Liver (tissue), 9 donors: ENCODE measurements around the gene CLGN. TPM values are rescaled to one million over a fixed set of nuclear protein-coding genes. Genes with fewer than 3 reads are reported as not detected.

Experiments used
- DNase-seq: peaks from one replicate; pipeline ENCODE4 v3.0.0-alpha.2; 2017; ENCODE audit warnings: low spot score
- H3K27ac ChIP-seq, 2 donors: one replicate each; pipeline ENCODE4 v1.7.0; 2013; ENCODE audit warnings: inconsistent platforms in 2 of 2, low read length in 2 of 2, control low read depth in 1 of 2, low read depth in 1 of 2, mild to moderate bottlenecking in 1 of 2
- H3K27me3 ChIP-seq, 4 donors: one replicate each; pipeline versions ENCODE4 v1.6.1 to v1.7.0; 2013; ENCODE audit warnings: low read length in 3 of 4, inconsistent platforms in 1 of 4, mild to moderate bottlenecking in 1 of 4, moderate library complexity in 1 of 4; ENCODE audit not compliant: control insufficient read depth in 4 of 4, insufficient read depth in 4 of 4
- H3K36me3 ChIP-seq, 4 donors: one replicate each; pipeline versions ENCODE4 v1.6.1 to v1.7.0; 2013; ENCODE audit warnings: low read length in 3 of 4, mild to moderate bottlenecking in 3 of 4, low read depth in 1 of 4, moderate library complexity in 1 of 4; ENCODE audit not compliant: control insufficient read depth in 4 of 4, insufficient read depth in 3 of 4
- H3K4me1 ChIP-seq, 4 donors: one replicate each; pipeline versions ENCODE4 v1.6.1 to v1.7.0; 2013; ENCODE audit warnings: low read length in 3 of 4, mild to moderate bottlenecking in 3 of 4, moderate library complexity in 1 of 4; ENCODE audit not compliant: control insufficient read depth in 4 of 4, insufficient read depth in 4 of 4
- H3K4me3 ChIP-seq, 3 donors: one replicate each; pipeline versions ENCODE4 v1.6.1 to v1.7.0; 2013; ENCODE audit warnings: low read length in 3 of 3, control low read depth in 1 of 3, low read depth in 1 of 3, mild to moderate bottlenecking in 1 of 3
- H3K9ac ChIP-seq, 2 donors: one replicate each; pipeline ENCODE4 v1.7.0; 2013; ENCODE audit warnings: low read length in 2 of 2, mild to moderate bottlenecking in 2 of 2, moderate library complexity in 2 of 2, control low read depth in 1 of 2, low read depth in 1 of 2
- H3K9me3 ChIP-seq, 4 donors: one replicate each; pipeline versions ENCODE4 v1.6.1 to v1.7.0; 2013; ENCODE audit warnings: low read length in 3 of 4; ENCODE audit not compliant: control insufficient read depth in 4 of 4
- EGR1 ChIP-seq, 2 donors: IDR thresholded peaks; 2 replicates each; pipeline ENCODE4 v1.6.1; 2016 to 2018; ENCODE audit warnings: antibody characterized with exemption in 2 of 2, low read depth in 2 of 2
- FOXA1 ChIP-seq: IDR thresholded peaks from 2 replicates; pipeline ENCODE4 v1.6.1; 2016; ENCODE audit warnings: antibody characterized with exemption
- FOXA2 ChIP-seq: IDR thresholded peaks from 2 replicates; pipeline ENCODE4 v1.6.1; 2016; ENCODE audit warnings: antibody characterized with exemption
- GABPA ChIP-seq, 2 donors: IDR thresholded peaks in 1 of 2; conservative IDR thresholded peaks in 1 of 2; 2 replicates each; pipeline ENCODE4 v1.6.1; 2016; ENCODE audit warnings: antibody characterized with exemption in 2 of 2, mild to moderate bottlenecking in 1 of 2, moderate library complexity in 1 of 2
- HNF4A ChIP-seq, 2 donors: conservative IDR thresholded peaks; 2 replicates each; pipeline ENCODE4 v1.6.1; 2016; ENCODE audit warnings: antibody characterized with exemption in 2 of 2, mild to moderate bottlenecking in 2 of 2
- HNF4G ChIP-seq: IDR thresholded peaks from 2 replicates; pipeline ENCODE4 v1.6.1; 2016; ENCODE audit warnings: antibody characterized with exemption
- JUND ChIP-seq, 2 donors: IDR thresholded peaks; 2 replicates each; pipeline ENCODE4 v1.6.1; 2016; ENCODE audit warnings: antibody characterized with exemption in 2 of 2
- NR2F2 ChIP-seq: IDR thresholded peaks from 2 replicates; pipeline ENCODE4 v1.6.1; 2016; ENCODE audit warnings: antibody characterized with exemption
- SP1 ChIP-seq: IDR thresholded peaks from 2 replicates; pipeline ENCODE4 v1.6.1; 2018; ENCODE audit warnings: antibody characterized with exemption, mild to moderate bottlenecking
- TAF1 ChIP-seq: conservative IDR thresholded peaks from 2 replicates; pipeline ENCODE4 v1.6.1; 2016; ENCODE audit warnings: antibody characterized with exemption, mild to moderate bottlenecking
- YY1 ChIP-seq: IDR thresholded peaks from 2 replicates; pipeline ENCODE4 v1.6.1; 2016; ENCODE audit warnings: antibody characterized with exemption, mild to moderate bottlenecking
- WGBS: extraction: QIAGEN DNeasy Blood & Tissue Kit; methylation state at CpG from one replicate; pipeline ENCODE4 v1.1.7; 2013; 5-methylcytosine and 5-hydroxymethylcytosine counted together
- polyA plus RNA-seq, 2 donors: library from polyadenylated mRNA; stranded (reverse) in 1 of 2; unstranded in 1 of 2; fragments of 200-250 nt in 1 of 2; fragments of >200 nt in 1 of 2; fragmentation: Nextera tagmentation in 1 of 2; extraction: Ambion mirVana in 1 of 2; gene quantifications; one replicate each; pipeline versions ENCODE4 v1.2.1 to v1.2.3, GENCODE V29; 2013 to 2015
- total RNA-seq, 2 donors: library from RNA; depleted of rRNA; stranded (reverse); fragments of >200 nt; gene quantifications; one replicate each; pipeline ENCODE4 v1.2.3, GENCODE V29; 2014
- TF ChIP-seq, protein P1 (sequence below): IDR thresholded peaks from 2 replicates; pipeline ENCODE4 v1.6.1; 2016; ENCODE audit warnings: antibody characterized with exemption
- TF ChIP-seq, protein P2 (sequence below): IDR thresholded peaks from 2 replicates; pipeline ENCODE4 v1.6.1; 2016; ENCODE audit warnings: antibody characterized with exemption
- TF ChIP-seq, protein P3 (sequence below): IDR thresholded peaks from 2 replicates; pipeline ENCODE4 v1.6.1; 2016; ENCODE audit warnings: antibody characterized with exemption, mild to moderate bottlenecking
- TF ChIP-seq, protein P4 (sequence below): fragments of 150-350 bp; IDR thresholded peaks from 2 replicates; pipeline ENCODE4 v1.5.1; 2017; ENCODE audit warnings: improper control_type of control experiment, low read depth, low read length; ENCODE audit not compliant: missing input control
- TF ChIP-seq, protein P5 (sequence below): IDR thresholded peaks from 2 replicates; pipeline ENCODE4 v1.6.1; 2016; ENCODE audit warnings: antibody characterized with exemption
- donor health status: healthy.
- donor health status: healthy.
- donor health status: healthy.
- donor health status: healthy.
- donor health status: healthy.

CLGN gene
- total and polyA plus RNA-seq, 4 donors, result 1.0 to 8.2 (median 5.0) TPM

GRCh38 chr4:140426610-140427105 lies 790 bp downstream of the CLGN start:
- Histone ChIP-seq H3K4me1 (peaks cover 0 to 17% (median 11%) of the 10 kb centered on the region in 4 donors), H3K9ac (peak overlapping the region in 1 of 2 donors; percentile 9), H3K27ac (no peak overlapping the region), H3K4me3 (peak overlapping the region in 2 of 3 donors; percentile 56 to 77), H3K9me3 (no peaks in the 10 kb centered on the region), H3K36me3 (no peaks in the 10 kb centered on the region), H3K27me3 (no peaks in the 10 kb centered on the region)
- TF ChIP-seq HNF4G, result no peak
- no peak for TF ChIP-seq NR2F2
- no peak for TF ChIP-seq GABPA (IDR thresholded peaks at IDR 0.05 in 1 of 2, conservative IDR thresholded peaks at IDR 0.05 in 1 of 2)
- no peak for TF ChIP-seq YY1
- TF ChIP-seq, protein P1, sequence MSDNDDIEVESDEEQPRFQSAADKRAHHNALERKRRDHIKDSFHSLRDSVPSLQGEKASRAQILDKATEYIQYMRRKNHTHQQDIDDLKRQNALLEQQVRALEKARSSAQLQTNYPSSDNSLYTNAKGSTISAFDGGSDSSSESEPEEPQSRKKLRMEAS, result no peak
- TF ChIP-seq FOXA1, result no peak
- no peak for TF ChIP-seq EGR1 (IDR thresholded peaks at IDR 0.05; ENCODE audit: low read depth in 2 of 2)
- TF ChIP-seq, protein P2, sequence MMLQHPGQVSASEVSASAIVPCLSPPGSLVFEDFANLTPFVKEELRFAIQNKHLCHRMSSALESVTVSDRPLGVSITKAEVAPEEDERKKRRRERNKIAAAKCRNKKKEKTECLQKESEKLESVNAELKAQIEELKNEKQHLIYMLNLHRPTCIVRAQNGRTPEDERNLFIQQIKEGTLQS, result no peak
- TF ChIP-seq, protein P3, sequence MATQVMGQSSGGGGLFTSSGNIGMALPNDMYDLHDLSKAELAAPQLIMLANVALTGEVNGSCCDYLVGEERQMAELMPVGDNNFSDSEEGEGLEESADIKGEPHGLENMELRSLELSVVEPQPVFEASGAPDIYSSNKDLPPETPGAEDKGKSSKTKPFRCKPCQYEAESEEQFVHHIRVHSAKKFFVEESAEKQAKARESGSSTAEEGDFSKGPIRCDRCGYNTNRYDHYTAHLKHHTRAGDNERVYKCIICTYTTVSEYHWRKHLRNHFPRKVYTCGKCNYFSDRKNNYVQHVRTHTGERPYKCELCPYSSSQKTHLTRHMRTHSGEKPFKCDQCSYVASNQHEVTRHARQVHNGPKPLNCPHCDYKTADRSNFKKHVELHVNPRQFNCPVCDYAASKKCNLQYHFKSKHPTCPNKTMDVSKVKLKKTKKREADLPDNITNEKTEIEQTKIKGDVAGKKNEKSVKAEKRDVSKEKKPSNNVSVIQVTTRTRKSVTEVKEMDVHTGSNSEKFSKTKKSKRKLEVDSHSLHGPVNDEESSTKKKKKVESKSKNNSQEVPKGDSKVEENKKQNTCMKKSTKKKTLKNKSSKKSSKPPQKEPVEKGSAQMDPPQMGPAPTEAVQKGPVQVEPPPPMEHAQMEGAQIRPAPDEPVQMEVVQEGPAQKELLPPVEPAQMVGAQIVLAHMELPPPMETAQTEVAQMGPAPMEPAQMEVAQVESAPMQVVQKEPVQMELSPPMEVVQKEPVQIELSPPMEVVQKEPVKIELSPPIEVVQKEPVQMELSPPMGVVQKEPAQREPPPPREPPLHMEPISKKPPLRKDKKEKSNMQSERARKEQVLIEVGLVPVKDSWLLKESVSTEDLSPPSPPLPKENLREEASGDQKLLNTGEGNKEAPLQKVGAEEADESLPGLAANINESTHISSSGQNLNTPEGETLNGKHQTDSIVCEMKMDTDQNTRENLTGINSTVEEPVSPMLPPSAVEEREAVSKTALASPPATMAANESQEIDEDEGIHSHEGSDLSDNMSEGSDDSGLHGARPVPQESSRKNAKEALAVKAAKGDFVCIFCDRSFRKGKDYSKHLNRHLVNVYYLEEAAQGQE, result no peak
- WGBS, result 9% methylated on average over 23 of the region's 23 CpGs
- DNase-seq, result no peak

DNA sequence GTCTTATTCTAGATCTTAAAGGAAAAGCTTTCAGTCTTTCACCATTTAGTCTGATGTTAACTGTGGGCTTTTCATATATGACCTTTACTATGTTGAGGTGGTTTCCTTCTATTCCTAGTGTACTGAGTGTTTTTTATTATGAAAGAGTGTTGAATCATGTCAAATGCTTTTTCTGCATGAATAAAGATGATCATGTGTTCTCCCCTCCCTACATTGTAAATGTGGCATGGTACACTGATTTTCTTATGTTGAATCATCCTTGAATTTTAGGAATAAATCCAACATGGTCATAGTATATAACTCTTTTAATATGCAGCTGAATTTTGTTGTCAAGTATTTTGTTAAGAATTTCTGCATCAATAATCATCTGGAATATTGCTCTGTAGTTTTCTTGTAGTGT lies 4.3 kb downstream of the CLGN start:
- Histone ChIP-seq H3K9me3 (no peaks in the 10 kb centered on the region), H3K4me3 (no peak overlapping the region), H3K27ac (no peak overlapping the region), H3K36me3 (no peaks in the 10 kb centered on the region), H3K27me3 (no peaks in the 10 kb centered on the region), H3K9ac (no peak overlapping the region), H3K4me1 (peaks cover 0 to 17% (median 11%) of the 10 kb centered on the region in 4 donors)
- DNase-seq, result no peak
- TF ChIP-seq JUND (IDR thresholded peaks at IDR 0.05) (no peak), NR2F2 (no peak), EGR1 (IDR thresholded peaks at IDR 0.05; ENCODE audit: low read depth in 2 of 2) (no peak), HNF4A (conservative IDR thresholded peaks at IDR 0.05) (no peak), TAF1 (no peak), FOXA1 (no peak), SP1 (no peak), FOXA2 (no peak), GABPA (IDR thresholded peaks at IDR 0.05 in 1 of 2, conservative IDR thresholded peaks at IDR 0.05 in 1 of 2) (no peak)
- TF ChIP-seq, protein P3, result no peak
- TF ChIP-seq, protein P4, sequence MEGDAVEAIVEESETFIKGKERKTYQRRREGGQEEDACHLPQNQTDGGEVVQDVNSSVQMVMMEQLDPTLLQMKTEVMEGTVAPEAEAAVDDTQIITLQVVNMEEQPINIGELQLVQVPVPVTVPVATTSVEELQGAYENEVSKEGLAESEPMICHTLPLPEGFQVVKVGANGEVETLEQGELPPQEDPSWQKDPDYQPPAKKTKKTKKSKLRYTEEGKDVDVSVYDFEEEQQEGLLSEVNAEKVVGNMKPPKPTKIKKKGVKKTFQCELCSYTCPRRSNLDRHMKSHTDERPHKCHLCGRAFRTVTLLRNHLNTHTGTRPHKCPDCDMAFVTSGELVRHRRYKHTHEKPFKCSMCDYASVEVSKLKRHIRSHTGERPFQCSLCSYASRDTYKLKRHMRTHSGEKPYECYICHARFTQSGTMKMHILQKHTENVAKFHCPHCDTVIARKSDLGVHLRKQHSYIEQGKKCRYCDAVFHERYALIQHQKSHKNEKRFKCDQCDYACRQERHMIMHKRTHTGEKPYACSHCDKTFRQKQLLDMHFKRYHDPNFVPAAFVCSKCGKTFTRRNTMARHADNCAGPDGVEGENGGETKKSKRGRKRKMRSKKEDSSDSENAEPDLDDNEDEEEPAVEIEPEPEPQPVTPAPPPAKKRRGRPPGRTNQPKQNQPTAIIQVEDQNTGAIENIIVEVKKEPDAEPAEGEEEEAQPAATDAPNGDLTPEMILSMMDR, result no peak
- TF ChIP-seq, protein P5, sequence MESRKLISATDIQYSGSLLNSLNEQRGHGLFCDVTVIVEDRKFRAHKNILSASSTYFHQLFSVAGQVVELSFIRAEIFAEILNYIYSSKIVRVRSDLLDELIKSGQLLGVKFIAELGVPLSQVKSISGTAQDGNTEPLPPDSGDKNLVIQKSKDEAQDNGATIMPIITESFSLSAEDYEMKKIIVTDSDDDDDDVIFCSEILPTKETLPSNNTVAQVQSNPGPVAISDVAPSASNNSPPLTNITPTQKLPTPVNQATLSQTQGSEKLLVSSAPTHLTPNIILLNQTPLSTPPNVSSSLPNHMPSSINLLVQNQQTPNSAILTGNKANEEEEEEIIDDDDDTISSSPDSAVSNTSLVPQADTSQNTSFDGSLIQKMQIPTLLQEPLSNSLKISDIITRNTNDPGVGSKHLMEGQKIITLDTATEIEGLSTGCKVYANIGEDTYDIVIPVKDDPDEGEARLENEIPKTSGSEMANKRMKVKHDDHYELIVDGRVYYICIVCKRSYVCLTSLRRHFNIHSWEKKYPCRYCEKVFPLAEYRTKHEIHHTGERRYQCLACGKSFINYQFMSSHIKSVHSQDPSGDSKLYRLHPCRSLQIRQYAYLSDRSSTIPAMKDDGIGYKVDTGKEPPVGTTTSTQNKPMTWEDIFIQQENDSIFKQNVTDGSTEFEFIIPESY, result no peak
- TF ChIP-seq, protein P1, result no peak
